NK-92 (cell line): Measurements from ENCODE around the gene BACE2.

Experiments
- DNase-seq: peaks from one replicate; lab custom pipeline; 2025; ENCODE audit not compliant: unreplicated experiment; lab: John Stamatoyannopoulos, UW

Gene BACE2

GRCh38 chr21:41147979-41148355, 20.0 kb upstream of the BACE2 start:
- no peak for DNase-seq

- DNase-seq = no peak
Measured at GRCh38 chr21:41148798-41149197, 19.2 kb upstream of the BACE2 start.

GRCh38 chr21:41149199-41149598, 18.8 kb upstream of the BACE2 start:
- no peak for DNase-seq

- DNase-seq = no peak
Measured at GRCh38 chr21:41152147-41152546, 15.8 kb upstream of the BACE2 start.

- no peak for DNase-seq
Measured at GRCh38 chr21:41153443-41153842, 14.5 kb upstream of the BACE2 start.

GRCh38 chr21:41156142-41156541, 11.8 kb upstream of the BACE2 start:
- no peak for DNase-seq

- no peak for DNase-seq
Measured at GRCh38 chr21:41158026-41158425, 9.9 kb upstream of the BACE2 start.

GRCh38 chr21:41160036-41160435, 7.9 kb upstream of the BACE2 start:
- no peak for DNase-seq

- no peak for DNase-seq
Measured at GRCh38 chr21:41161428-41161827, 6.5 kb upstream of the BACE2 start.

- DNase-seq = no peak
Measured at GRCh38 chr21:41162096-41162495, 5.9 kb upstream of the BACE2 start.

- DNase-seq = no peak
Measured at GRCh38 chr21:41163091-41163490, 4.9 kb upstream of the BACE2 start.

GRCh38 chr21:41164052-41164451, 3.9 kb upstream of the BACE2 start:
- DNase-seq = no peak

GRCh38 chr21:41164981-41165655, 2.8 kb upstream of the BACE2 start:
- DNase-seq = no peak

- no peak for DNase-seq
Measured at GRCh38 chr21:41166884-41167283, 1.1 kb upstream of the BACE2 start.

- DNase-seq = no peak
Measured at GRCh38 chr21:41168391-41169257, 664 bp downstream of the BACE2 start.

- DNase-seq = no peak
Measured at GRCh38 chr21:41169258-41169576, 1.3 kb downstream of the BACE2 start.

GRCh38 chr21:41169701-41170100, 1.7 kb downstream of the BACE2 start:
- DNase-seq = no peak

GRCh38 chr21:41170442-41170841, 2.5 kb downstream of the BACE2 start:
- DNase-seq = no peak

GRCh38 chr21:41170859-41171609, 3.1 kb downstream of the BACE2 start:
- no peak for DNase-seq

- no peak for DNase-seq
Measured at GRCh38 chr21:41175080-41175479, 7.1 kb downstream of the BACE2 start.

- DNase-seq = no peak
Measured at GRCh38 chr21:41176846-41177245, 8.9 kb downstream of the BACE2 start.

GRCh38 chr21:41180752-41181151, 12.8 kb downstream of the BACE2 start:
- no peak for DNase-seq
